Kidney epithelial cell (primary cell): ENCODE measurements around the gene PTPA. TPM values are rescaled to one million over a fixed set of nuclear protein-coding genes. Genes with fewer than 3 reads are reported as not detected.

ENCODE experiments used
- DNase-seq: peaks from one replicate; pipeline ENCODE4 v3.0.0-alpha.2; 2010; ENCODE audit warnings: low read depth
- H3K27me3 ChIP-seq: 2 replicates; pipeline ENCODE4 v1.6.0; 2011; ENCODE audit warnings: low read length; ENCODE audit not compliant: control insufficient read depth, insufficient read depth
- H3K36me3 ChIP-seq: 2 replicates; pipeline ENCODE4 v1.5.1; 2011; ENCODE audit warnings: low read length; ENCODE audit not compliant: control insufficient read depth, insufficient read depth
- H3K4me3 ChIP-seq: 2 replicates; pipeline ENCODE4 v1.5.1; 2011; ENCODE audit warnings: low read depth, mild to moderate bottlenecking, control low read depth, low read length
- total RNA-seq: library from RNA; depleted of rRNA; stranded (reverse); fragments of >200 nt; gene quantifications from 2 replicates; pipeline ENCODE4 v1.2.3, GENCODE V29; 2015
- TF ChIP-seq, protein P1 (sequence below): IDR thresholded peaks from 2 replicates; pipeline ENCODE4 v1.5.1; 2011; ENCODE audit warnings: mild to moderate bottlenecking, moderate library complexity, low read length, control low read depth, inconsistent platforms; ENCODE audit not compliant: insufficient read depth, poor library complexity, severe bottlenecking

PTPA gene
- total RNA-seq, 1 donor from 2014 or later = 167 TPM

DNA sequence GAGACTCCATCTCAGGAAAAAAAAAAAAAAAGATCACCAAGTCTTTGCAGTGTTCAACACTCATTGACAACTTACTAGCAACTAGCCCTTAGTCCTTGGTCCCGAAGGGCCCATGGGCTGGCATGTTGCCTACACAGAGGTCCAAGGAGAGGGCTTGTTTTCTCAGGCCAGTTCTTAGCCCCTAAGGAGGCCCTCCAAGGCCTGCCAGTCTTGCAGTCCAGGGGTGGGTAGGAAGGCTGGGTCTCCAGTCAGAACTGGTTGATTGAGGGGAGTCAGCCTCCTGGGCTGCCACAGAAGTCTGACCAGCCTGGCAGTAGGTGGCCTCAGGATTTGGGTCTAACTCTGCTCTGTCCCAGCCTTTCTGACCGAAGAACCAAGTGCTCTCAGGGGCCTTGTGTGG, 34.1 kb downstream of the PTPA start:
- DNase-seq = no peak
- TF ChIP-seq, protein P1, sequence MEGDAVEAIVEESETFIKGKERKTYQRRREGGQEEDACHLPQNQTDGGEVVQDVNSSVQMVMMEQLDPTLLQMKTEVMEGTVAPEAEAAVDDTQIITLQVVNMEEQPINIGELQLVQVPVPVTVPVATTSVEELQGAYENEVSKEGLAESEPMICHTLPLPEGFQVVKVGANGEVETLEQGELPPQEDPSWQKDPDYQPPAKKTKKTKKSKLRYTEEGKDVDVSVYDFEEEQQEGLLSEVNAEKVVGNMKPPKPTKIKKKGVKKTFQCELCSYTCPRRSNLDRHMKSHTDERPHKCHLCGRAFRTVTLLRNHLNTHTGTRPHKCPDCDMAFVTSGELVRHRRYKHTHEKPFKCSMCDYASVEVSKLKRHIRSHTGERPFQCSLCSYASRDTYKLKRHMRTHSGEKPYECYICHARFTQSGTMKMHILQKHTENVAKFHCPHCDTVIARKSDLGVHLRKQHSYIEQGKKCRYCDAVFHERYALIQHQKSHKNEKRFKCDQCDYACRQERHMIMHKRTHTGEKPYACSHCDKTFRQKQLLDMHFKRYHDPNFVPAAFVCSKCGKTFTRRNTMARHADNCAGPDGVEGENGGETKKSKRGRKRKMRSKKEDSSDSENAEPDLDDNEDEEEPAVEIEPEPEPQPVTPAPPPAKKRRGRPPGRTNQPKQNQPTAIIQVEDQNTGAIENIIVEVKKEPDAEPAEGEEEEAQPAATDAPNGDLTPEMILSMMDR = no peak

DNA sequence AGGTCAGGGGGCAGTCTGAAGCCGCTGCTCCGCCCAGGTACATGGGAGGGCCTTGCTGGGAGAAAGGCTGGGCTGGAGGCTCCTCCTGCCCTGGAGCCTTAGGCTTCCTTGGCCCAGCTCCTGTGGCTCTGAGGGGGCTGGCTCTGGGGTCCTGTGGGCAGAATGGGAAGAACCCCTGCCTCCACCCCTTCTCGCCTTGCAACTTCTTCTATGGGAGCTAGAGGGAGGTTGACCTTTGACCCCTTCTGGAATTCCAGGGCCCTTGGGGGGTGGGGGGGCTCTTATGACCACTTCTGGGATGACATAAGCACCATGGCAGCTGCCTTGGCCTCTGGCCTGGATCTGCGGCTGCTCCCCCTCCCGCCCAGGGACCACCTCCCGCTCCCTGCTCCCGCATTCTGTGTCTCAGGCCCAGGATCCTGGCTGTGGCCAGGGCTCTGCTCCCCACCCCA, 34.7 kb downstream of the PTPA start:
- no peaks in the 10 kb centered on the region for H3K27me3 ChIP-seq
- TF ChIP-seq, protein P1 = no peak
- no peak for DNase-seq
- peaks cover 5% of the 10 kb centered on the region for H3K36me3 ChIP-seq
- no peak overlapping the region for H3K4me3 ChIP-seq

More for the DNA sequence above, 34.1 kb downstream of the PTPA start:
- no peaks in the 10 kb centered on the region for H3K27me3 ChIP-seq
- H3K36me3 ChIP-seq = peaks cover 5% of the 10 kb centered on the region
- H3K4me3 ChIP-seq = no peak overlapping the region

DNA sequence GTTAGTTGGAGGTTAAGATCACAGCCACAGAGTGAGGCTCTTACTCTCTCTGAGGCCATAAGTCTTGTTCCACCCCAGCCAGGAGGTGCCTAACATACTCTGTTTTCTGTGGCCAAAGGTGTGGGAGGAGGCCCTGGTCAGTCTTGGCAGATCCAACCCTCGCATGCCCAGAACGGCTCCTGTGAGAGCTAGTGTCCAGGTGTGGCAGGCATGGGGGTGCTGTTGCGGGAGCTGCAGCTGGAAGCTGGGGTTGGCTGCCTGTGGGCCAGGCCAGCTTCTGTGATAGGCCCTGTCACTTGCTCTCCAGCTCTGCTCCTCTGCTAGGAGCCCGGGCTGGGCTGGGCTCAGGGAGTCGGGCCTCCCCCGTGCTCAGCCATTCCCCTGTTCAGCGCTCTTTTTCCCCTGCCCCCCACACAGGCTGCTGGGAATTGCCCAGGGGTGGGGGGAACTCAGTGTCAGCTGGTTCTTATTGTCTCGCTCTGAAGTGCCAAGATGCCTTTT, 35.3 kb downstream of the PTPA start:
- H3K4me3 ChIP-seq = no peak overlapping the region
- H3K27me3 ChIP-seq = no peaks in the 10 kb centered on the region
- no peak for DNase-seq
- H3K36me3 ChIP-seq = peaks cover 5% of the 10 kb centered on the region
- TF ChIP-seq, protein P1 = no peak

DNA sequence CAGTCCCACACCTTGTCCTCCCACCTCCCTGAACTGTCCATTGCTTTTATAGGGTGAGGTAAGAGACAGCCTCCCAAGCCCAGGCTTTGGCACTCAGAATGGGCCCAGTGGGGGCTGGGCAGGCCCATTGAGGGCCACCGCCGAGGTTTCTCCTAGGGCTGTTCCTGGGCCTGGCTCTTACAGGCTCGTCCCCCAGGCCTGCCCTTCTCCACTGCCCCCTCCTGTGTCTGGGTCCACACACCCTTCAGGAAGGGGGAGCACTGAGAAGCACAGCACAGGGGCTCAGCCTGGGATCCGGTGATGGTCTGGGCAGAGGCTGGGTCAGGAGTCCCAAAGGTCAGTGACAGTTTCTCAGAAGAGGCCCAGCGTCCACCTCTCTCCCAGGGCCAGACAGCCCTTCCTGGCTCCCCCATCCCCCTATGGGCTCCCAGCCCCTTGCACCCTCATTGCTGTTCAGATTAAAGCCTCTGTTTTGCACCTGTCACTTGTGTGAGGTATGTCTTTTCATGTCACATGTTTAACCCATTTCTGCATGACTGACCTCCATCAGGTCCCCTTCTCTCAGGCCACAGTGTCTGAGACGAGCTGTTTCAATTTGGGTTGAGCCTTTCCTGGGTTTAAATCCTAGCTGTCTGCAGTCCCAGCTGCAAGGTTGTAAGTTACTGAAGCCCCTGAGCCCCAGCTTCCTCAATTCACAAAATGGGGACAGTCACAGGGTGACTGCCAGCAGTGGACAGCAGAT, 37.4 kb downstream of the PTPA start:
- TF ChIP-seq, protein P1 = no peak
- H3K36me3 ChIP-seq = peaks cover 3% of the 10 kb centered on the region
- DNase-seq = no peak
- H3K4me3 ChIP-seq = no peak overlapping the region
- no peaks in the 10 kb centered on the region for H3K27me3 ChIP-seq

DNA sequence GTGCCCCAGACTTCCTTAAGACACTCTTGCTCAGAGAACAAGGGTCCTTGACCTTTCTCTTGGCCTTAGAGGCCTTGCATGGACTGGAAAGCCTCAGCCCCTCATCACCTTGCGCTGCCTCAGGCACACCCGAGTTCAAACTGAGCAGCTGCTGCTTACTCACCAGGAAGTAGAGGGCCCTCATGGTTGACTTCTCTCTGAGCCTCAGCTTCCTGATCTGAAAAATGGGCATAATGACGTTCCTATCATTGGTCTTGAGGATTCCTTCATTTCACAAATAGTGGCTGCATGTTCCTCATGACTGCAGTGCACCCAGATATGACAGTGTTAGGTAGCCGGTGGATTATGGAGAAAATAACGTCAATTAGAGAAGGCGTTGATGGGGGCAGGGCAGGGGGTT, 38.2 kb downstream of the PTPA start:
- H3K36me3 ChIP-seq = peaks cover 3% of the 10 kb centered on the region
- H3K27me3 ChIP-seq = no peaks in the 10 kb centered on the region
- no peak for DNase-seq
- TF ChIP-seq, protein P1 = no peak
- no peak overlapping the region for H3K4me3 ChIP-seq
